ENCODE results near the gene PARP8. TPM values are rescaled to one million over a fixed set of nuclear protein-coding genes. Genes with fewer than 3 reads are reported as not detected.
A peak's percentile ranks its signal among the peaks of the same experiment; 100 is the strongest.

Gene PARP8
- total RNA-seq, 2 donors from 2014 or later = 5.4 to 6.7 TPM

DNA sequence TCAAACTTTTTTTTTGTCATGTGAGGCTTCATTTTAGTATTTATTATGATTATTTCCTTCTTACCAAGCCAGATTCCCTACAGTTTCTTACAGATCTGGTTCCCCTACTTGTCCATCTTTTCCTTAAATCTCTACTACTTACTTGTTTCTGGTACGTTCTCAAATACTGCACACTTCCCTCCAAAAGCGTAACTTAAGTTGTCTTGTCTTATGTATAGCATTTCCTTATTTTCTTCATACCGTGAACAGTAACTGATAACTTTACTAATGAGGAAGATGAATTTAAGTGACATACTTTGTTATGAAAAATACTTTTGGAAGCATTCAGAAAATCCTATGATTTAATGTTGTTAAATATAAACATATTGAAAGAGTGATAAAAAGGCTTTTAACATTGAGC, 67.3 kb downstream of the PARP8 start:
- no peak overlapping the region for H3K27ac ChIP-seq
- intact Hi-C loops (cut with DNase I) = no loop called here
- H3K9me3 ChIP-seq = no peaks in the 10 kb centered on the region
- H3K4me1 ChIP-seq = no peaks in the 10 kb centered on the region
- no peak overlapping the region for H3K9ac ChIP-seq (ENCODE audit: low read depth in 2 of 2, low read length in 2 of 2)
- H3K36me3 ChIP-seq = no peaks in the 10 kb centered on the region
- DNase-seq = no peak
- no peak overlapping the region for H3K4me3 ChIP-seq
- TF ChIP-seq, protein P1, sequence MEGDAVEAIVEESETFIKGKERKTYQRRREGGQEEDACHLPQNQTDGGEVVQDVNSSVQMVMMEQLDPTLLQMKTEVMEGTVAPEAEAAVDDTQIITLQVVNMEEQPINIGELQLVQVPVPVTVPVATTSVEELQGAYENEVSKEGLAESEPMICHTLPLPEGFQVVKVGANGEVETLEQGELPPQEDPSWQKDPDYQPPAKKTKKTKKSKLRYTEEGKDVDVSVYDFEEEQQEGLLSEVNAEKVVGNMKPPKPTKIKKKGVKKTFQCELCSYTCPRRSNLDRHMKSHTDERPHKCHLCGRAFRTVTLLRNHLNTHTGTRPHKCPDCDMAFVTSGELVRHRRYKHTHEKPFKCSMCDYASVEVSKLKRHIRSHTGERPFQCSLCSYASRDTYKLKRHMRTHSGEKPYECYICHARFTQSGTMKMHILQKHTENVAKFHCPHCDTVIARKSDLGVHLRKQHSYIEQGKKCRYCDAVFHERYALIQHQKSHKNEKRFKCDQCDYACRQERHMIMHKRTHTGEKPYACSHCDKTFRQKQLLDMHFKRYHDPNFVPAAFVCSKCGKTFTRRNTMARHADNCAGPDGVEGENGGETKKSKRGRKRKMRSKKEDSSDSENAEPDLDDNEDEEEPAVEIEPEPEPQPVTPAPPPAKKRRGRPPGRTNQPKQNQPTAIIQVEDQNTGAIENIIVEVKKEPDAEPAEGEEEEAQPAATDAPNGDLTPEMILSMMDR (IDR thresholded peaks at IDR 0.05) = no peak
- H3K27me3 ChIP-seq = no peaks in the 10 kb centered on the region

DNA sequence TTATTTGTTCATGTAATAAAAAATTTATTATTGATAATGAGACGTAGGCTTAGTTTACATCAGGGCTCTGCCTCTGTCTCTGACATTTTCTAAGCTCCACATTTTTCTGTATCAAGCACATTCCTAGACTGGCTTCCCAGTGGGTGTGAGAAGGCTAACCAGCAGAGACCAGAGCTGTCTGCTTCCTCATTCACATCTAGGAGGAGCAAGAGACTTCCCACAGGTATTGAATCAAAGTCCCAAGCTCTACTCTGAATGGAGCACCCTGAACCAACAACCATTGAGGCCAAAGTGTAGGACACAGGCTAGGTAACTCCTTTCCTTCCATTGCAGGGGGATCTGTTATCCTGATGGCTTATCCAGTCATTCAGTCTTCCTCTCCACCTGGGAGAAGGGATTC, 72.4 kb downstream of the PARP8 start:
- TF ChIP-seq, protein P1 (IDR thresholded peaks at IDR 0.05) = no peak
- no peak overlapping the region for H3K4me3 ChIP-seq
- H3K9me3 ChIP-seq = no peaks in the 10 kb centered on the region
- H3K27ac ChIP-seq = no peak overlapping the region
- H3K9ac ChIP-seq (ENCODE audit: low read depth in 2 of 2, low read length in 2 of 2) = no peak overlapping the region
- intact Hi-C loops (cut with DNase I) = no loop called here
- no peaks in the 10 kb centered on the region for H3K27me3 ChIP-seq
- H3K4me1 ChIP-seq = no peaks in the 10 kb centered on the region
- no peaks in the 10 kb centered on the region for H3K36me3 ChIP-seq
- DNase-seq = no peak

DNA sequence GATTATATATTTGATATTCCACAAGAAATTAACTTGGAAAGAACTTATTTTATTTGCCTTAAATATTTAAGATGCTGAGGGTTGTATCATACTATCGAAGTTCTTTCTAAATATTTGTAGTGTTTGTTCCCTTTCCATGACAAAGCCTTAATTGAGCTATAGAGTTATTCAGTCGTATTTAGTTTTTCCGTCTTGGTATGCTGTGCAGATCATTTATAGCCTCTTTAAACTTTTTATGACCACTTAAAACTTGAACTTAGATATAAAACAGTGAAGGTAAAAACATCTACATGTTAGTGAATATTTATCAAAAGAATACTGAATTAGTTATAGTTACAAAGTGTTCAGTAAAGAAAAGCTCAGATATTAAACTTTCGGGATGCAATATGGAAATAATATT, 74.4 kb downstream of the PARP8 start:
- no peaks in the 10 kb centered on the region for H3K36me3 ChIP-seq
- no peak for DNase-seq
- H3K27me3 ChIP-seq = no peaks in the 10 kb centered on the region
- TF ChIP-seq, protein P1 (IDR thresholded peaks at IDR 0.05) = no peak
- no peak overlapping the region for H3K4me3 ChIP-seq
- no peaks in the 10 kb centered on the region for H3K9me3 ChIP-seq
- no peak overlapping the region for H3K9ac ChIP-seq (ENCODE audit: low read depth in 2 of 2, low read length in 2 of 2)
- H3K4me1 ChIP-seq = no peaks in the 10 kb centered on the region
- no peak overlapping the region for H3K27ac ChIP-seq
- intact Hi-C loops (cut with DNase I) = no loop called here

DNA sequence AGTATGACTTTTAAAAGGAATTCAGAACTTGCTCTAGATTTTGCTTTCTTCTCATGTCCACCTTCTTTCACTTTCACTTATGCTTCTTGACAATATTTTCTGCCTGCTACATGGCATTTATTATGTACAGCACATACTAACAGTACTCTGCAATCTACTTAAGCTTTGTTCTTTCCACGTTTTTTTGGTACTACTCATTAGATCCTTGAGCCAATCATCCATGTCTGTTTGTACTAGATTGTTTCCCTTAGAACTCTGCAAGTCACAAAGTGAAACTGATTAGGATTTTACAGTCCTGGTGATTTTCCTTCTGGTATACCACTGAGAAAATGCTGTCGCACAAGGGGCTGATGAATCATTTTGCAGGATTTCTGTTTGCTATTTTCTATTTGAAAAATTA, 78.3 kb downstream of the PARP8 start:
- TF ChIP-seq, protein P1 (IDR thresholded peaks at IDR 0.05) = no peak
- peak overlapping the region; percentile 38 for H3K27ac ChIP-seq
- H3K27me3 ChIP-seq = no peaks in the 10 kb centered on the region
- H3K36me3 ChIP-seq = no peaks in the 10 kb centered on the region
- H3K9me3 ChIP-seq = no peaks in the 10 kb centered on the region
- no peak overlapping the region for H3K9ac ChIP-seq (ENCODE audit: low read depth in 2 of 2, low read length in 2 of 2)
- no peak overlapping the region for H3K4me3 ChIP-seq
- intact Hi-C loops (cut with DNase I) = no loop called here
- DNase-seq = no peak
- H3K4me1 ChIP-seq = no peaks in the 10 kb centered on the region

DNA sequence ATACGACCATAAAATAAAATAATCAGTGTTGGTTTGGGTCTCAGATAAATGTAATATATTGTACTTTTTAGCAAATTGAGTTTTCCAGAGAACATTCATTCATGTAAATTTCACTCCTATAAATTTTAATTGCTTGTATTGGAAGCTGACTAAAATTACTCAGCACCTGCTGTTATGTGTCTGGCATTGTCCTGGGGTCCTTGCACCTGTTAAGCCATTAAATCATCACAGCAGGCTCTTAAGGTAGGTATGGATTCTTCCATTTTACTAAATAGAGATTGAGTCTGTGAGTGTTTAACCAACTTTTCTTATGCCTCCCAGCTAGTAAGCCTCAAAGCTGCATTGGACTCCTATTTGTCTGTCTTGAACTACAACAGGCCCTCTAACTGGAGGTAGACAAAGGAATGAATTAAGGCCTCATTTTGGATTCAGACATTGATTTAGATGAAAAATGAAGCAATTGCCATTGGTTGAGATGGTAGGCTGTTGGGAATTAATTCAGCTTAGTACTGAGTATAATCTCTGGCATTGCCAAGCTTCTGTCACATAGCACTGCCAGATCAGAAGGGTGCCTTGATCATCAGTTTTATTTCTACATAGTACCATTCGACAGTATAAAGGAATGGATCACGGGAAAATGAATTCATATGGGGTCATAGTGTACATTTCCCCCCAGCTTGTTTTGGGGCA, 78.9 kb downstream of the PARP8 start:
- intact Hi-C loops (cut with DNase I) = no loop called here
- Histone ChIP-seq H3K9me3 (no peaks in the 10 kb centered on the region), H3K9ac (ENCODE audit: low read depth in 2 of 2, low read length in 2 of 2) (no peak overlapping the region), H3K36me3 (no peaks in the 10 kb centered on the region), H3K4me3 (no peak overlapping the region), H3K27ac (peak overlapping the region; percentile 38), H3K27me3 (no peaks in the 10 kb centered on the region), H3K4me1 (no peaks in the 10 kb centered on the region)
- DNase-seq = no peak
- TF ChIP-seq, protein P1 (IDR thresholded peaks at IDR 0.05) = no peak

Data from colonic mucosa (tissue), 4 donors.